Transverse colon (tissue), 4 donors: ENCODE measurements around the gene DNAJC5.

Experiments used
- CTCF ChIP-seq, 5 experiments: fragments of 200-600 bp in 3 of 5; fragments of 450-650 bp in 2 of 5; sonication (generic) in 3 of 5; IDR thresholded peaks; 1 replicate in 2 of 5; 2 replicates in 3 of 5; pipeline ENCODE4 v1.5.1; 2016 to 2017; ENCODE audit warnings: antibody characterized with exemption in 5 of 5, inconsistent platforms in 3 of 5, mild to moderate bottlenecking in 2 of 5, moderate library complexity in 1 of 5
- POLR2A ChIP-seq: fragments of 450-650 bp; IDR thresholded peaks from one replicate; pipeline ENCODE4 v1.6.1; 2016; ENCODE audit warnings: antibody characterized with exemption, mild to moderate bottlenecking, moderate library complexity
- POLR2AphosphoS5 ChIP-seq, 3 donors: sonication (generic); formaldehyde crosslinking; IDR thresholded peaks; one replicate each; pipeline ENCODE4 v1.6.1; 2016; ENCODE audit warnings: antibody characterized with exemption in 3 of 3

GRCh38 chr20:63873477-63873971 is 21.4 kb upstream of the DNAJC5 start:
- TF ChIP-seq CTCF (IDR thresholded peaks at IDR 0.05), result no peak
- peak; percentile 60 to 77 (median 64) for TF ChIP-seq POLR2AphosphoS5 (IDR thresholded peaks at IDR 0.05)
- peak; percentile 23 for TF ChIP-seq POLR2A
